ENCODE results near the gene USP2. TPM values are rescaled to one million over a fixed set of nuclear protein-coding genes. Genes with fewer than 3 reads are reported as not detected.

Gene USP2
- total RNA-seq, 1 donor from 2014 or later: 13.2 TPM

- Mint-ChIP-seq H3K9me3 (no peaks in the 10 kb centered on the region), H3K27ac (no peak within 1 kb of the TSS), H3K36me3 (no peaks in the 10 kb centered on the region), H3K4me1 (no peaks in the 10 kb centered on the region), H3K27me3 (ENCODE audit: low read depth) (peaks cover 47% of the 10 kb centered on the region), H3K4me3 (no peak within 1 kb of the TSS)
- no peak for DNase-seq (ENCODE audit: low spot score in 2 of 2, unreplicated experiment in 2 of 2)
- TF ChIP-seq, protein P1, sequence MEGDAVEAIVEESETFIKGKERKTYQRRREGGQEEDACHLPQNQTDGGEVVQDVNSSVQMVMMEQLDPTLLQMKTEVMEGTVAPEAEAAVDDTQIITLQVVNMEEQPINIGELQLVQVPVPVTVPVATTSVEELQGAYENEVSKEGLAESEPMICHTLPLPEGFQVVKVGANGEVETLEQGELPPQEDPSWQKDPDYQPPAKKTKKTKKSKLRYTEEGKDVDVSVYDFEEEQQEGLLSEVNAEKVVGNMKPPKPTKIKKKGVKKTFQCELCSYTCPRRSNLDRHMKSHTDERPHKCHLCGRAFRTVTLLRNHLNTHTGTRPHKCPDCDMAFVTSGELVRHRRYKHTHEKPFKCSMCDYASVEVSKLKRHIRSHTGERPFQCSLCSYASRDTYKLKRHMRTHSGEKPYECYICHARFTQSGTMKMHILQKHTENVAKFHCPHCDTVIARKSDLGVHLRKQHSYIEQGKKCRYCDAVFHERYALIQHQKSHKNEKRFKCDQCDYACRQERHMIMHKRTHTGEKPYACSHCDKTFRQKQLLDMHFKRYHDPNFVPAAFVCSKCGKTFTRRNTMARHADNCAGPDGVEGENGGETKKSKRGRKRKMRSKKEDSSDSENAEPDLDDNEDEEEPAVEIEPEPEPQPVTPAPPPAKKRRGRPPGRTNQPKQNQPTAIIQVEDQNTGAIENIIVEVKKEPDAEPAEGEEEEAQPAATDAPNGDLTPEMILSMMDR (IDR thresholded peaks at IDR 0.05; ENCODE audit: unreplicated experiment): no peak
Measured at GRCh38 chr11:119346605-119347004, 34.9 kb downstream of the USP2 start, which contains the start of gene MFRP. Gene MFRP (minus strand): TSS chr11:119346705. CDS start chr11:119346513, 192 bp downstream.

DNA sequence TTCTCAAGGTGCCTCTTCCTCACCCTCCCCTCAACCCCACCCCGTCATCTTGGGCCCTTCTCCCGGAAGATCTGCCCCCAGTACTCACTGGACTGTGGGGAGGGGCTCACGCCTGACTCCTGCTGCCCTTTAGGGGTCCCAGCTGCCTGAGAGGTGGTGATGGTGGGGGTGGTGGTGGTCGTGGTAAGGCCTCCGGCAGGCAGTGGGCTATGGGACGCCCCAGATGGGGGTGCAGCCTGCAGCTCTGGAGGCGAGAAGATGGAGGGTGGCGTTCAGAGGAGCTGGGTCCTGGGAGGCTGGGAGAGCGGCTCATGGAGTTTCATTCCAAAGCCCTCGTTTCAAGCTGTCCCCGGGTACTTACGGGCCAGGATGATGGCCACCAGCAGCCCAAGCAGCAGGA, 35.8 kb downstream of the USP2 start:
- TF ChIP-seq, protein P1 (IDR thresholded peaks at IDR 0.05; ENCODE audit: unreplicated experiment): no peak
- Mint-ChIP-seq H3K4me3 (no peak overlapping the region), H3K4me1 (peaks cover 4% of the 10 kb centered on the region), H3K27me3 (ENCODE audit: low read depth) (peaks cover 55% of the 10 kb centered on the region), H3K27ac (no peak overlapping the region), H3K36me3 (no peaks in the 10 kb centered on the region), H3K9me3 (no peaks in the 10 kb centered on the region)
- no peak for DNase-seq (ENCODE audit: low spot score in 2 of 2, unreplicated experiment in 2 of 2)

DNA sequence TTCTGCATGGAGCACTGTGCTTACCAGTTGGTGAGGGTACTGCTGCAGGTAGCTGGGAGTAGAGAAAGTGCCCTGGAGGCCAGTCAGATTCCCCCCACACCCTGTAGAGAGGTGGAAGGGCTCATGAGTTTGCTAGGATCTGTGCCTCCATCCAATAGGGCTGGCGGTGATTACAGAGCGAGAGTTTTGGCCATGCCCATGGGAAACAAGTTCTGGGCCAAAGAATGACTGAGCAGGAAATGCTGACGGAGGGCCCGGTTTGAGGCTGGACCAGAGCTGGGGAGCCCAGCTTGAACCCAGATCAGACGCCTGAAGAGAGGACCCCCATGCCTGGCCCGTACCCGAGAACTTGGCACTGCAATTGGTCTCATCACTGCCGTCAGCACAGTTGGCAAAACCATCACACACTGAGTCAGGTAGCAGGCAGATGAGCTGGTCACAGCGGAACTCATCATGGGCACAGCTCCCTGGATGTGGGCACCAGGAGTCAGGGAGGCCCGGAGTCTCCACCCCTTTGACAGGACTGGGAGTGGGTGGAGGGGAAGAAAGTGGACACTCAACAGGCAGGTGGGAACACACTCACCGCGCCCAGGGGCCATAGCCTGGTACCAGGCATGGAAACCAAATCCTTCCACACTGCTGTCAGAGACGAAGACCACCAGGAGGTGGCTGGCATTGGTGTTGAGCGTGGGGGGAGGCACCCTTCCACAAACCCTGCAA, 37.0 kb downstream of the USP2 start:
- Mint-ChIP-seq H3K9me3 (no peaks in the 10 kb centered on the region), H3K4me3 (no peak overlapping the region), H3K36me3 (no peaks in the 10 kb centered on the region), H3K4me1 (peaks cover 5% of the 10 kb centered on the region), H3K27me3 (ENCODE audit: low read depth) (peaks cover 56% of the 10 kb centered on the region), H3K27ac (no peak overlapping the region)
- DNase-seq (ENCODE audit: low spot score in 2 of 2, unreplicated experiment in 2 of 2): no peak
- TF ChIP-seq, protein P1 (IDR thresholded peaks at IDR 0.05; ENCODE audit: unreplicated experiment): no peak

- Mint-ChIP-seq H3K27ac (no peak overlapping the region), H3K4me3 (no peak overlapping the region), H3K4me1 (peaks cover 12% of the 10 kb centered on the region), H3K27me3 (ENCODE audit: low read depth) (peaks cover 64% of the 10 kb centered on the region), H3K36me3 (no peaks in the 10 kb centered on the region), H3K9me3 (no peaks in the 10 kb centered on the region)
- no peak for DNase-seq (ENCODE audit: low spot score in 2 of 2, unreplicated experiment in 2 of 2)
- TF ChIP-seq, protein P1 (IDR thresholded peaks at IDR 0.05; ENCODE audit: unreplicated experiment): no peak
Measured at GRCh38 chr11:119343726-119344125, 37.8 kb downstream of the USP2 start.

DNA sequence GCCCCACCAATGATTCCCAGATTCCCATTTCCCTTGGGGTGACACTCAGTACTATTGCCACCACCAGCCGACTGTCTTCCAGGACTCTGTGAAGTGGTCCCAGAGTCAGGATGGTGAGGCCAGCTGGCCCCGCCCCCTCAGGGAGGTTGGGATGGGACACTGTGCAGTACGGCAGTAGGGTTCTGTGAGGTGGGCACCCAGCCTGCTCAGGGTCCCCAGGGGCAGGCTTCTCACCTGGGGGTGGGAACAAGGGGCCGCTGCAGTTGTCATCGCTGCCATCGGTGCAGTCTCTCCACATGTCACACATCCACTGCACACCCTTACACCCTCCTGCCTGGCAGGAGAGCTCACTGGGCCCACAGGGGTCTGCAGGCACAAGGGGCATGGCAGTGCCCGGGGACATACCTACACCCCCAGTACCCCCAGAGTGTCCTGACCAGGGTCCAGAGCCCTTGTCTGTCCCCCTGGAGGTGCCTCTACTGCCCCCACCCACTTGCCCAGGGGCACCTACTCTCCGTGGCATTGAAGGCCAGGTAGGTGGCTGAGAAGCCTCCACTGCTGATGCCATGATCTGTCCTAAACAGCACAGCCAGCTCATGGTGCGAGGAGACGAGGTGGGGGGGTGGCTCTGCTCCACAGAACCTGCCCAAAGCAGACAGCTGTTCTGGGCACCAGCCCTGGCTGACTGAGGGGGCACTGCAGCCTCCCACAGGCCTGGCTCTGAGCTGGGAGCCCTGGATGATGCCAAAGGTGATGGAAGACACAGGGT, 38.9 kb downstream of the USP2 start:
- peaks cover 63% of the 10 kb centered on the region for H3K27me3 Mint-ChIP-seq (ENCODE audit: low read depth)
- no peak overlapping the region for H3K27ac Mint-ChIP-seq
- DNase-seq (ENCODE audit: low spot score in 2 of 2, unreplicated experiment in 2 of 2): no peak
- TF ChIP-seq, protein P1 (IDR thresholded peaks at IDR 0.05; ENCODE audit: unreplicated experiment): no peak
- no peaks in the 10 kb centered on the region for H3K9me3 Mint-ChIP-seq
- peaks cover 24% of the 10 kb centered on the region for H3K4me1 Mint-ChIP-seq
- H3K4me3 Mint-ChIP-seq: no peak overlapping the region
- H3K36me3 Mint-ChIP-seq: no peaks in the 10 kb centered on the region

Data from mesothelial cell of epicardium (in vitro differentiated cells).